Measurements from ENCODE around the gene MYH6.
"Not testable (repeated sequence)": the region's sequence is repeated elsewhere in the genome, so short reads cannot be mapped to it uniquely, and the experiment has no call there.

Gene MYH6

GRCh38 chr14:23435543-23436326 lies 27.7 kb upstream of the MYH6 start, which contains the start of gene MYH7:
Gene MYH7, minus strand, starts transcription at chr14:23435660. Its CDS starts 1,928 bp downstream, at chr14:23433732.
- DNase-seq = peak; percentile 79

GRCh38 chr14:23434488-23435222 lies 26.6 kb upstream of the MYH6 start:
- no peak for DNase-seq

- no peak for DNase-seq
These were observed 25.4 kb upstream of the MYH6 start for GRCh38 chr14:23433457-23433856.

GRCh38 chr14:23432946-23433345 lies 24.9 kb upstream of the MYH6 start:
- DNase-seq = no peak

GRCh38 chr14:23432102-23432925 lies 24.2 kb upstream of the MYH6 start:
- DNase-seq = no peak

GRCh38 chr14:23431486-23431885 lies 23.4 kb upstream of the MYH6 start:
- DNase-seq = no peak

- peak; percentile 74 for DNase-seq
These were observed 22.6 kb upstream of the MYH6 start for GRCh38 chr14:23430723-23431085.

GRCh38 chr14:23430016-23430722 lies 22.1 kb upstream of the MYH6 start:
- no peak for DNase-seq

- DNase-seq = no peak
These were observed 20.8 kb upstream of the MYH6 start for GRCh38 chr14:23428686-23429495.

- not testable (repeated sequence) for DNase-seq
These were observed 17.7 kb upstream of the MYH6 start for GRCh38 chr14:23425798-23426197.

GRCh38 chr14:23425169-23425568 lies 17.1 kb upstream of the MYH6 start:
- DNase-seq = no peak

- no peak for DNase-seq
These were observed 15.6 kb upstream of the MYH6 start for GRCh38 chr14:23423657-23424056.

GRCh38 chr14:23421594-23421993 lies 13.5 kb upstream of the MYH6 start:
- DNase-seq = no peak

GRCh38 chr14:23419646-23420045 lies 11.6 kb upstream of the MYH6 start:
- DNase-seq = not testable (repeated sequence)

GRCh38 chr14:23418021-23418420 lies 9.9 kb upstream of the MYH6 start:
- no peak for DNase-seq

- DNase-seq = not testable (repeated sequence)
These were observed 9.2 kb upstream of the MYH6 start for GRCh38 chr14:23417269-23417668.

GRCh38 chr14:23416801-23417200 lies 8.7 kb upstream of the MYH6 start:
- no peak for DNase-seq

GRCh38 chr14:23415821-23416778 lies 8.0 kb upstream of the MYH6 start:
- no peak for DNase-seq

GRCh38 chr14:23414906-23415820 lies 7.1 kb upstream of the MYH6 start:
- no peak for DNase-seq
